ENCODE results near the gene SPIRE2.
"Not testable (repeated sequence)": the region's sequence is repeated elsewhere in the genome, so short reads cannot be mapped to it uniquely, and the experiment has no call there.

SPIRE2 gene, protein sequence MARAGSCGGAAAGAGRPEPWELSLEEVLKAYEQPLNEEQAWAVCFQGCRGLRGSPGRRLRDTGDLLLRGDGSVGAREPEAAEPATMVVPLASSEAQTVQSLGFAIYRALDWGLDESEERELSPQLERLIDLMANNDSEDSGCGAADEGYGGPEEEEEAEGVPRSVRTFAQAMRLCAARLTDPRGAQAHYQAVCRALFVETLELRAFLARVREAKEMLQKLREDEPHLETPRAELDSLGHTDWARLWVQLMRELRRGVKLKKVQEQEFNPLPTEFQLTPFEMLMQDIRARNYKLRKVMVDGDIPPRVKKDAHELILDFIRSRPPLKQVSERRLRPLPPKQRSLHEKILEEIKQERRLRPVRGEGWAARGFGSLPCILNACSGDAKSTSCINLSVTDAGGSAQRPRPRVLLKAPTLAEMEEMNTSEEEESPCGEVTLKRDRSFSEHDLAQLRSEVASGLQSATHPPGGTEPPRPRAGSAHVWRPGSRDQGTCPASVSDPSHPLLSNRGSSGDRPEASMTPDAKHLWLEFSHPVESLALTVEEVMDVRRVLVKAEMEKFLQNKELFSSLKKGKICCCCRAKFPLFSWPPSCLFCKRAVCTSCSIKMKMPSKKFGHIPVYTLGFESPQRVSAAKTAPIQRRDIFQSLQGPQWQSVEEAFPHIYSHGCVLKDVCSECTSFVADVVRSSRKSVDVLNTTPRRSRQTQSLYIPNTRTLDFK
- 0.24 to 0.28 reads per million in 2 donors for total RNA-seq

DNA sequence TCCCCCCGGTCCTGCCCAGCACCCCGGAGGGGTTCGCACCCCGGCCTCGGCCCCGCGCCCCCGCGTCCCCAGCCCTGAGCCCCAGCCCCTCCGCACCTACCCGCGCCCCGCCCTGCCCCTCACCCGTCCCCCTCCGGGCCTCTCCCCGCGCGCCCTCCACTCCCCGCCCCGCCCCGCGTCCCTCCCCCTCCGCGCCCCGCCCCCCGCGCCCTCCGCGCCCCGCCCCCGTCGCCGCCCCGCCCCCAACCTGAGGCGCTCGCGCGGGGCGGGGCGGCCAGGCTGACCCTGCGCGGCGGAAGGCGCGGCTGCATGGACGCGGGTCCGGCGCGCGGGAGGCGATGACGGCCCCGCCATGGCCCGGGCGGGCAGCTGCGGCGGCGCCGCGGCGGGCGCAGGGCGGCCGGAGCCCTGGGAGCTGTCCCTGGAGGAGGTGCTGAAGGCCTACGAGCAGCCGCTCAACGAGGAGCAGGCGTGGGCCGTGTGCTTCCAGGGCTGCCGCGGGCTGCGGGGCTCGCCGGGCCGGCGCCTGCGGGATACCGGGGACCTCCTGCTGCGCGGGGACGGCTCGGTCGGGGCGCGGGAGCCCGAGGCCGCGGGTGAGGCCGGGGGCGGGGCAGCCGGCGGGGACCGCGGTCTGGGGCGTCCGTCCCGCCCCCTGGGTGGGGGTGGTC lies at the start of gene SPIRE2:
SPIRE2 (plus strand) TSS at position 277 of the 671 bp plus-strand sequence; CDS start at position 353, 76 bp downstream.
- DNase-seq = peak; percentile 63

- DNase-seq = no peak
Measured at GRCh38 chr16:89779231-89779908, 48.9 kb upstream of the SPIRE2 start.

- no peak for DNase-seq
Measured at GRCh38 chr16:89779909-89780305, 48.4 kb upstream of the SPIRE2 start.

DNA sequence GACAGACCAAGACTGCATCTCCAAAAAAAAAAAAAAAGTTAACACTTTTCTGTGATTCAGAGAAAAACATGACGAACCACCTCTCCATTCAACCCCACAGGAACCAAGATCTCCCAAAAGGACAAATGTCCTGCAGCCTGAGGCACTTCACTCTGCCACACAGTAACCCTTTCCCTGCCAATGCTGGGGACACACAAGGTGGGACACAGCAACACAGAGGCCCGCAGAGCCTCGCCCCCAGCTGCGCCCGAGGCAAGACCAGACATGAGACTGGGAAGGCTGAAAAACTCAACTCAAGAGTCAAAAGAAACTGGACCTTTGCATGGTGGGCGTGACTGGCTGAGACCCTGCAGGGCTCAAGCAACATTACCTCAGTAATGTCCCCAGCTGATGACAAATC lies 45.8 kb upstream of the SPIRE2 start:
- no peak for DNase-seq

GRCh38 chr16:89783952-89784351 lies 44.3 kb upstream of the SPIRE2 start:
- not testable (repeated sequence) for DNase-seq

DNA sequence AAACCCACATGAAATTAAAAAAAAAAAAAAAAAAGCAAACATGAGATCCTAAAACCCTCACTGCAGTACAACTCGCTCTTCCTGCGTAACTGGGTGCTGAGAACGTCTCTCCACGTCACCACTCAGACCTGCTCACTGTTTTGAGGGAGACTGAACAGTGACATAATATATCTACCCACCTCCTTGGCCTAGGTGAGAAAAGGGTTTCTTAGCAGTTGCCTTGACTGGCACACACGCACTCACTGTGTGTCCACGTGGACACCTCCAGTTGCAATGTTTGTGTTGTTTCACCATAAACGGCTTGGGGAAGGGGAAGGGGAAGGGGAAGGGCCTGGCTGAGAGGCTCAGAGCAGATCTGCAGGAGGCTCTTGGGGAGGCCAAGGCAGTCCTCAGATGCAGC lies 43.9 kb upstream of the SPIRE2 start:
- no peak for DNase-seq

DNA sequence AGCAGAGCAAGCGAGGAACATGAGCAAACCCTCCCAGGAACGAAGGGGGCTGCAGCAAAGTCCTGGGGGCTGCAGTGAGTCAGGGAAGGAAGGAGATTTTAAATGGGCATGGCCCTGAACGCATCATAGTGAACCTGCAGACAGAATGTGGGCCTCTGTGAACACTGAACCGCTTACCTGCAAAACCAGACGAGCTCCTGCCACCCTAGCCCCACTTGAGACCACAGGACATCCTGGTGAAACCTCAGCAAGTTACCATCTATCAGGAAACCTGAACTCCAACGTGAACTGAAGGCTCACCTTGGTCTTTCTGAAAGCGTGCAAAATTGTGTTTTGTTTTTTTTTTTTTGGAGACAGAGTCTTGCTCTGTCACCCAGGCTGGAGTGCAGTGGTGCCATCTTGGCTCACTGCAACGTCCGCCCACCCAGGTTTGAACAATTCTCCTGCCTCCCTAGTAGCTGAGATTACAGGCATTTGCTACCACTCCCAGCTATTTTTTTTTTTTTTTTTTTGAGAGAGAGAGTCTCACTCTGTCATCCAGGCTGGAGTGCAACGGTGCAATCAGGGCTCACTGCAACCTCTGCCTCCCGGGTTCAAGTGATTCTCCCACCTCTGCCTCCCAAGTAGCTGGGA lies 42.6 kb upstream of the SPIRE2 start:
- peak; percentile 52 for DNase-seq

DNA sequence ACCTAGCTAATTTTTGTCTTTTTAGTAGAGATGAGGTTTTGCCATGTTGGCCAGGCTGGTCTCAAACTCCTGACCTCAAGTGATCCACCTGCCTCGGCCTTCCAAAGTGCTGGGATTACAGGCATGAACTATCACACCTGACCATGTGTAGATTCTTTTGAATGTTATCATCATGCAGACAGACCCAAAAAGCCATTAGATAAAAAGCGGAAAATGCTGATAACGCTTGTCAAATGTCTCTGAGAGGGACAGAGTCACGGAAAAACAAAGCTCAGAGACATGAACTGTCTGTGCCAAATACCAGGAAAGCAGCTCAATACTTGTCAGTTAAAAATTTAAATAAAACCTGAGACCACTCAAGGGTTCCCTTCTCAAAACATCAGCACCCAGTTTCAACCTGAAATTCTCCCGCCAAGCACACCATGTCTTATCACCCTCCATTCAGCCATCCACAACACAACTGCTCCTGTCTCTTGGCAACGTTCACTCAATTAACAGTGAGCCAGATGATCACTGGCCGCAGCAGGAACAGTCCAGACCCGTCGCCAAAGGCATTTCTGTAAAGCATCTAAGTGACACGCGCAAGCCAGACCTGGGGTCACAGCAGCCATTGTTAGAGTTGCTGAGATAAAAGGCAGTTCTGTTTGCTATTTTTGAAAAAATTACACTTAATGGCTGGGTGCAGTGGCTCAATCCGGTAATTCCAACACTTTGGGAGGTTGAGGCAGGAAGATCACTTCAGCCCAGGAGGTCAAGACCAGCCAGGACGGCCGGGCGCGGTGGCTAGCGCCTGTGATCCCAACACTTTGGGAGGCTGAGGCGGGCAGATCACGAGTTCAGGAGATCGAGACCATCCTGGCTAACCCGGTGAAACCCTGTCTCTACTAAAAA lies 41.6 kb upstream of the SPIRE2 start:
- no peak for DNase-seq

GRCh38 chr16:89787365-89787805 lies 40.9 kb upstream of the SPIRE2 start:
- DNase-seq = no peak

- DNase-seq = no peak
Measured at GRCh38 chr16:89791278-89791995, 36.8 kb upstream of the SPIRE2 start.

- DNase-seq = peak; percentile 46
Measured at GRCh38 chr16:89793092-89793491, 35.2 kb upstream of the SPIRE2 start.

GRCh38 chr16:89793955-89794354 lies 34.3 kb upstream of the SPIRE2 start:
- no peak for DNase-seq

- no peak for DNase-seq
Measured at GRCh38 chr16:89795676-89796075, 32.6 kb upstream of the SPIRE2 start.

GRCh38 chr16:89796104-89796503 lies 32.2 kb upstream of the SPIRE2 start:
- DNase-seq = no peak

GRCh38 chr16:89798126-89798525 lies 30.1 kb upstream of the SPIRE2 start:
- no peak for DNase-seq

- no peak for DNase-seq
Measured at GRCh38 chr16:89798832-89799370, 29.4 kb upstream of the SPIRE2 start.

- no peak for DNase-seq
Measured at GRCh38 chr16:89801800-89802199, 26.5 kb upstream of the SPIRE2 start.

- no peak for DNase-seq
Measured at GRCh38 chr16:89805136-89805905, 23.0 kb upstream of the SPIRE2 start.

DNA sequence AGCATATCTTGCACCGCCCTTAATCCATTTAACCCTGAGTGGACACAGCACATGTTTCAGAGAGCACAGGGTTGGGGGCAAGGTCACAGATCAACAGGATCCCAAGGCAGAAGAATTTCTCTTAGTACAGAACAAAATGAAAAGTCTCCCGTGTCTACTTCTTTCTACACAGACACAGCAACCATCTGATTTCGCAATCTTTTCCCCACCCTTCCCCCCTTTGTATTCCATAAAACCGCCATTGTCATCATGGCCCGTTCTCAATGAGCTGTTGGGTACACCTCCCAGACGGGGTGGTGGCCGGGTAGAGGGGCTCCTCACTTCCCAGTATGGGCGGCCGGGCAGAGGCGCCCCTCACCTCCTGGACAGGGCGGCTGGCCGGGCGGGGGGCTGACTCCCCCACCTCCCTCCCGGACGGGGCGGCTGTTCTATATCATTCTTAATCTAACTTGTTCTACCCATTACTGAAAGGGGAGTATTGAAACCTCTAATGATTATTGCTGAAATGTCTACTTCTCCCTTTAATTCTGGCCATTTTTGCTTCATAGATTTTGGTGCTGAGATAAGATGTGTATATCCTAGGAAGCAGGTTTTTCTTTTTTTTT lies 21.6 kb upstream of the SPIRE2 start:
- not testable (repeated sequence) for DNase-seq

Data from T-helper 9 cell (primary cell).